ENCODE results near the gene CHST3. TPM values are rescaled to one million over a fixed set of nuclear protein-coding genes. Genes with fewer than 3 reads are reported as not detected.
A peak's percentile ranks its signal among the peaks of the same experiment; 100 is the strongest.

CHST3 gene
- total RNA-seq, 4 donors from 2014 or later, result 17.9 to 29.3 (median 23.2) TPM

DNA sequence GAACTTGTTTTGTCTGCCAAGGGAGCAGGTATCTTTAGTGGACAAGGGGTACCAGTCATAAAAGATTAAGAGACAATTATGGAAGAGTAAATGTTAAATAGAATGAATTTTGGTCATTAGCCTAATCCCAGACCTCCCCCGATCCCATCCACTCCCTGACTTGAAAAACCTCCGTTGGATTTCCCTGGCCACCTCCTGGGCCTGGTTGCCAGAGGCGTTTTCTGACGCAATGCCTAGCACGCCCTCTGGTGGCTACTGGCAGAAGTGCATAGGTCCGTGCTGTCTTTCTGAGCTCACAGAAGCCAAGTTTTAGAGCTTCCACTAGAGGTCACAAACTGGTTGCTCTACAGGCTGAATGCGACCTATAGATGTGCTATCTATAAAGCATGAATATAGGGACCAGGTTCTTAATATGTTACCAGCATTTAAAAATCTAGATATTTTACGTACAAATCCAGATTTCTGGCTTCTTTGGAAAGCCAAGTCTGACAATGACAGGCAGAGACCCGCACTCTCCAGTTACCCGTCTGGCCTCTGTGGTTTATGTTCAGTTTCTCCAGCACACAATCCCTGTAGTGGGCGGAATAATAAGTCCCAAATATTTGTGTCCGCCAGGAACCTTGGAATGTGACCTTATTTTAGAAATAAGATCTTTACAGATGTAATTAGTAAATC lies 84.4 kb downstream of the CHST3 start:
- peak; percentile 93 to 95 for DNase-seq (ENCODE audit: low spot score in 2 of 2)
- Histone ChIP-seq H3K36me3 (no peaks in the 10 kb centered on the region), H3K9me3 (no peaks in the 10 kb centered on the region), H3K4me1 (peaks cover 21% of the 10 kb centered on the region), H3K27ac (no peak overlapping the region), H3K4me3 (no peak overlapping the region), H3K27me3 (no peaks in the 10 kb centered on the region)
- 32% methylated on average over 11 of the region's 12 CpGs for WGBS
- TF ChIP-seq, protein P1, sequence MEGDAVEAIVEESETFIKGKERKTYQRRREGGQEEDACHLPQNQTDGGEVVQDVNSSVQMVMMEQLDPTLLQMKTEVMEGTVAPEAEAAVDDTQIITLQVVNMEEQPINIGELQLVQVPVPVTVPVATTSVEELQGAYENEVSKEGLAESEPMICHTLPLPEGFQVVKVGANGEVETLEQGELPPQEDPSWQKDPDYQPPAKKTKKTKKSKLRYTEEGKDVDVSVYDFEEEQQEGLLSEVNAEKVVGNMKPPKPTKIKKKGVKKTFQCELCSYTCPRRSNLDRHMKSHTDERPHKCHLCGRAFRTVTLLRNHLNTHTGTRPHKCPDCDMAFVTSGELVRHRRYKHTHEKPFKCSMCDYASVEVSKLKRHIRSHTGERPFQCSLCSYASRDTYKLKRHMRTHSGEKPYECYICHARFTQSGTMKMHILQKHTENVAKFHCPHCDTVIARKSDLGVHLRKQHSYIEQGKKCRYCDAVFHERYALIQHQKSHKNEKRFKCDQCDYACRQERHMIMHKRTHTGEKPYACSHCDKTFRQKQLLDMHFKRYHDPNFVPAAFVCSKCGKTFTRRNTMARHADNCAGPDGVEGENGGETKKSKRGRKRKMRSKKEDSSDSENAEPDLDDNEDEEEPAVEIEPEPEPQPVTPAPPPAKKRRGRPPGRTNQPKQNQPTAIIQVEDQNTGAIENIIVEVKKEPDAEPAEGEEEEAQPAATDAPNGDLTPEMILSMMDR (IDR thresholded peaks at IDR 0.05), result peak; percentile 99
- TF ChIP-seq POLR2A (IDR thresholded peaks at IDR 0.05) (no peak), POLR2AphosphoS5 (IDR thresholded peaks at IDR 0.05) (peak in 2 of 3 donors; percentile 46 to 81), EP300 (IDR thresholded peaks at IDR 0.05) (no peak)

DNA sequence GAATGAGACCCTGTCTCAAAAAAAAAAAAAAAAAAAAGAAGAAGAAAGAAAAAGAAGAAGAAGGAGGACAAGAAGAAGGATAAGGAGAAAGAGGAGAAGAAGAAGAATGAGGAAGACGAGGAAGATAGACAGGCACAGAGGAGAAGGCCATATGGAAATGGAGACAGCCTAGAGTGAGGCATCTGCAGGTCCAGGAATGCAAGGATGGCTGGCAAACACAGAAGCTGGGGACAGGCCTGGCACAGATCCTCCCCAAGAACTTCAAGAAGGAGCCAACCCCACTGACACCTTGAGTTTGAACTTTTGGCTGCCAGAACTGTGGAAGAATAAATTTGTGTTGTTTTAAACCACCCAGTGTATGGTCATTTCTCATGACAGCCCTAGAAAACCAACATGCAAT lies 85.3 kb downstream of the CHST3 start:
- no peaks in the 10 kb centered on the region for H3K27me3 ChIP-seq
- TF ChIP-seq, protein P1 (IDR thresholded peaks at IDR 0.05), result no peak
- no peak for TF ChIP-seq POLR2AphosphoS5 (IDR thresholded peaks at IDR 0.05)
- no peak for TF ChIP-seq POLR2A (IDR thresholded peaks at IDR 0.05)
- no peak for TF ChIP-seq EP300 (IDR thresholded peaks at IDR 0.05)
- DNase-seq (ENCODE audit: low spot score in 2 of 2), result no peak
- H3K36me3 ChIP-seq, result no peaks in the 10 kb centered on the region
- H3K4me3 ChIP-seq, result no peak overlapping the region
- 95% methylated on average over 1 of the region's 1 CpG for WGBS
- no peaks in the 10 kb centered on the region for H3K9me3 ChIP-seq
- peaks cover 18% of the 10 kb centered on the region for H3K4me1 ChIP-seq
- no peak overlapping the region for H3K27ac ChIP-seq

DNA sequence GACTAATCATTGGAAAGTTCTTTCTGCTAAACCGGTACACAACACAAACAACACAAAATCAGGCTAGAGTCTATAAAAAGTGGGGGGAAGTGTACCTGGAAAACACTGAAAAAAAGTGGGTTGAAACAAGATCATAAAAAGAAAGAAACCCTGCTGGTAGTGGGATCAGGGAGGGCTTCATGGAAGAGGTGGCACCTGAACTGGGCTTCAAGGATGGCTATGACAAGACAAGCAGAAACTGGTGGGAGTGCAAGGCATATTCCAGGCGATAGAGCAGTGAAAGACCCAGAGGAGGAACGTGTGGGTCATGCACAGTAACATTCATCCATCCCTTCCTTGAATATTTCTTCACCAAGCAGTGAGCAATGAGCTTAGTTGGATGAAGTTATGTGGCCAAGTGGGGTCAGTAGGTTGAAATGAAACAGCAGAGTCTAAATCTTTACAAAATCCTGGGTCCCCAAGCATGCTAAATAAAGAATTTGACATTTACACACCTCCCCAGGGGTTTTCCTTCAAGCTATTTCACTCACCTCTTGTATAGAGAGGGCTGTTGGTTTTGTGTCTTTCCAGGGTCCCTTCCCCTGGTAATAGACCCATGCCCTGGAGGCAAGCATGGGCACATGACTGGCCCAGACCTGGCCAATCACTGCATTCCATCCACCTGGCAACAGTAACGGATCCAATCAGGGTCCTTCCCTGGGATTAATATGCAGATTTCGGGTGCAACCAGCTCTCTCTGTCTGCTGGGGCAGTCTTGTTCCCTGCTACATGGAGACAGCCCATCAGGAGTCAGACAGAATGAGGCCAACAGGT lies 86.0 kb downstream of the CHST3 start:
- no peaks in the 10 kb centered on the region for H3K36me3 ChIP-seq
- no peak overlapping the region for H3K4me3 ChIP-seq
- DNase-seq (ENCODE audit: low spot score in 2 of 2), result no peak
- H3K27me3 ChIP-seq, result no peaks in the 10 kb centered on the region
- H3K9me3 ChIP-seq, result no peaks in the 10 kb centered on the region
- TF ChIP-seq, protein P1 (IDR thresholded peaks at IDR 0.05), result no peak
- TF ChIP-seq POLR2AphosphoS5 (IDR thresholded peaks at IDR 0.05), result no peak
- TF ChIP-seq EP300 (IDR thresholded peaks at IDR 0.05), result no peak
- WGBS, result 99% methylated on average over 5 of the region's 5 CpGs
- H3K4me1 ChIP-seq, result peaks cover 11% of the 10 kb centered on the region
- no peak overlapping the region for H3K27ac ChIP-seq

DNA sequence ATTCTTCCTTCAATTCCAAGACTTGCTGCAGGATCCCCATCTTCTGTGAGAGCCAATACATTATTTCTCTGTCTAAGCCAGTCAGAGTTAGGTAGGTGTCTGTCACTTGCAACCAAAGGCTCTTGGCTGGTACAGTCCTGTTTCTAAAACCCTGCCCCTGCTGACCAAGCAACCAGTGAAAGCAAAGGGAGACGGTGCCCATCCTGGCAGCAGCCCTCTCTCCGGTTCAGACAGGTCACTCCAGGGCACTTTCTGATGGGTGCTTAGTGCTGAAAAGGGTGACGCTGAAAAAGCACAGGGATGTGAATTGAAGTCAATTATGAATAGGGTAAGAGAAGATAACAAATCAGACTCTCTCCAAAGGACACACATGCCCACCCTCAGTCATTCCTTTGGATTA lies 86.7 kb downstream of the CHST3 start:
- peaks cover 4% of the 10 kb centered on the region for H3K4me1 ChIP-seq
- no peak overlapping the region for H3K27ac ChIP-seq
- DNase-seq (ENCODE audit: low spot score in 2 of 2), result no peak
- H3K36me3 ChIP-seq, result no peaks in the 10 kb centered on the region
- TF ChIP-seq POLR2A (IDR thresholded peaks at IDR 0.05), result no peak
- TF ChIP-seq, protein P1 (IDR thresholded peaks at IDR 0.05), result no peak
- TF ChIP-seq POLR2AphosphoS5 (IDR thresholded peaks at IDR 0.05), result no peak
- TF ChIP-seq EP300 (IDR thresholded peaks at IDR 0.05), result no peak
- WGBS, result 92% methylated on average over 3 of the region's 3 CpGs
- no peaks in the 10 kb centered on the region for H3K9me3 ChIP-seq
- no peaks in the 10 kb centered on the region for H3K27me3 ChIP-seq
- no peak overlapping the region for H3K4me3 ChIP-seq

DNA sequence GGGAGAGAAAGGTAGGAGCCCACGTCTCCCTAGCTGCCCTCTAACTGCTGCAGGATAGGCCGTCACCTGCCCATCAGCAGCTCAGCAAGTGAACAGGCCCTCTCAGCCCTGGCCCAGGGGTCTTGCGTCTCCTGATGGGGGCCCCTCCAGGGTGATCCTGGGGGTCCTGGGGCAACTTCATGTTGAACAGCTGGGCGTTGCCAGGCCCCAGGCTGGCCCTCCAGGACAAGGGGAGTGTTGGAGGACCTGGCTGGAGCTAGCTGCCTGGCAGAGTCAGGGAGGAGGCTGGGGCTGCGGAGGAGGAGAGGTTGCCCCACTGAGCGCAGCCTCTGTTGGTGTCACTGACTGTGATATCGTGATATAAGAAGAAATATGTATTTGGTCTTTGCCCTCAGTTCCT lies 89.5 kb downstream of the CHST3 start:
- TF ChIP-seq EP300 (IDR thresholded peaks at IDR 0.05) (no peak), POLR2AphosphoS5 (IDR thresholded peaks at IDR 0.05) (no peak)
- no peaks in the 10 kb centered on the region for H3K9me3 ChIP-seq
- H3K4me3 ChIP-seq, result no peak overlapping the region
- no peaks in the 10 kb centered on the region for H3K4me1 ChIP-seq
- H3K27ac ChIP-seq, result no peak overlapping the region
- H3K36me3 ChIP-seq, result no peaks in the 10 kb centered on the region
- no peak for DNase-seq (ENCODE audit: low spot score in 2 of 2)
- 100% methylated on average over 3 of the region's 7 CpGs for WGBS
- no peaks in the 10 kb centered on the region for H3K27me3 ChIP-seq

Measured in suprapubic skin (tissue), 4 donors.